B cell (primary cell): Measurements from ENCODE around the gene AFG1L. TPM values are rescaled to one million over a fixed set of nuclear protein-coding genes. Genes with fewer than 3 reads are reported as not detected.

Source experiments
- ATAC-seq: fragments of 200-7000 bp; cut with Tn5 transposase; one replicate; pipeline ENCODE4 v1.10.0; 2021; ENCODE audit warnings: low read depth, mild to moderate bottlenecking, moderate number of reproducible peaks, moderate library complexity
- CTCF ChIA-PET: fragments of 350-600 bp; sonication (Branson Sonifier 250); formaldehyde crosslinking; loops from one replicate; lab custom pipeline; 2021; ENCODE audit warnings: antibody characterized with exemption, inconsistent platforms; lab: Charles Lee
- POLR2A ChIA-PET: fragments of 350-600 bp; sonication (Branson Sonifier 250); formaldehyde crosslinking; loops from one replicate; lab custom pipeline; 2021; ENCODE audit warnings: antibody characterized with exemption; lab: Charles Lee
- DNase-seq: peaks from one replicate; pipeline ENCODE4 v3.0.0; 2013
- H2AFZ ChIP-seq: 2 replicates; pipeline ENCODE4 v1.6.1; 2012; ENCODE audit warnings: mild to moderate bottlenecking, low read depth, low read length; ENCODE audit not compliant: insufficient read depth, poor library complexity, severe bottlenecking
- H3K27ac ChIP-seq, 2 donors: 1 replicate in 1 of 2; 2 replicates in 1 of 2; pipeline ENCODE4 v1.5.1; 2012 to 2013; ENCODE audit warnings: low read length in 2 of 2, mild to moderate bottlenecking in 2 of 2, moderate library complexity in 1 of 2
- H3K27me3 ChIP-seq, 4 experiments: fragments of 200-600 bp in 1 of 4; sonication (generic) in 1 of 4; replicated peaks in 1 of 4; 1 replicate in 2 of 4; 2 replicates in 2 of 4; pipeline versions ENCODE4 v1.6.1 to v1.7.0; 2013 to 2016; ENCODE audit warnings: low read length in 3 of 4, mild to moderate bottlenecking in 2 of 4, mixed read lengths in 1 of 4, moderate library complexity in 1 of 4; ENCODE audit not compliant: insufficient read depth in 4 of 4, control insufficient read depth in 3 of 4; ENCODE audit errors: control extremely low read depth in 1 of 4
- H3K36me3 ChIP-seq, 2 experiments: replicated peaks in 1 of 2; 1 replicate in 1 of 2; 2 replicates in 1 of 2; pipeline versions ENCODE4 v1.6.1 to v1.7.1; 2013; ENCODE audit warnings: low read length in 1 of 2; ENCODE audit not compliant: insufficient read depth in 2 of 2, control insufficient read depth in 1 of 2; ENCODE audit errors: control extremely low read depth in 1 of 2, extremely low read depth in 1 of 2
- H3K4me1 ChIP-seq, 2 donors: fragments of 200-600 bp in 1 of 2; sonication (generic) in 1 of 2; 1 replicate in 1 of 2; 2 replicates in 1 of 2; pipeline versions ENCODE4 v1.5.1 to v1.6.1; 2013 to 2017; ENCODE audit warnings: low read length in 2 of 2; ENCODE audit not compliant: control insufficient read depth in 2 of 2, insufficient read depth in 2 of 2
- H3K4me2 ChIP-seq: replicated peaks from 2 replicates; pipeline ENCODE3; 2012; ENCODE audit warnings: mild to moderate bottlenecking, low read depth, low read length; ENCODE audit not compliant: poor library complexity, severe bottlenecking
- H3K4me3 ChIP-seq, 5 experiments: fragments of 200-600 bp in 1 of 5; sonication (generic) in 1 of 5; 1 replicate in 3 of 5; 2 replicates in 2 of 5; pipeline versions ENCODE4 v1.5.1 to v1.7.0; 2011 to 2016; ENCODE audit warnings: low read length in 4 of 5, mild to moderate bottlenecking in 4 of 5, low read depth in 2 of 5, control low read depth in 1 of 5, moderate library complexity in 1 of 5; ENCODE audit not compliant: insufficient read depth in 1 of 5; ENCODE audit errors: control extremely low read depth in 1 of 5, extremely low read depth in 1 of 5
- H3K79me2 ChIP-seq: fragments of 200-600 bp; sonication (generic); one replicate; pipeline ENCODE4 v1.6.0; 2016; ENCODE audit warnings: low read length; ENCODE audit not compliant: control insufficient read depth, insufficient read depth
- H3K9ac ChIP-seq: fragments of 200-600 bp; sonication (generic); 2 replicates; pipeline ENCODE4 v1.6.1; 2017; ENCODE audit warnings: mild to moderate bottlenecking, low read length, moderate library complexity
- H3K9me3 ChIP-seq, 3 donors: one replicate each; pipeline versions ENCODE4 v1.6.1 to v1.7.1; 2013; ENCODE audit warnings: low read length in 2 of 3; ENCODE audit not compliant: control insufficient read depth in 2 of 3, insufficient read depth in 1 of 3; ENCODE audit errors: control extremely low read depth in 1 of 3
- H4K20me1 ChIP-seq: 2 replicates; pipeline ENCODE4 v1.6.0; 2012; ENCODE audit warnings: mild to moderate bottlenecking, low read length; ENCODE audit not compliant: insufficient read depth, control insufficient read depth, poor library complexity, severe bottlenecking
- H3K27ac Mint-ChIP-seq: one replicate; pipeline ENCODE4 v1.8.0; 2021; ENCODE audit warnings: mixed read lengths
- H3K27me3 Mint-ChIP-seq: one replicate; pipeline ENCODE4 v1.8.0; 2021; ENCODE audit warnings: mixed read lengths
- H3K4me1 Mint-ChIP-seq: one replicate; pipeline ENCODE4 v1.8.0; 2021; ENCODE audit warnings: mixed read lengths
- H3K4me3 Mint-ChIP-seq: one replicate; pipeline ENCODE4 v1.8.0; 2021; ENCODE audit warnings: mixed read lengths
- H3K9me3 Mint-ChIP-seq: one replicate; pipeline ENCODE4 v1.8.0; 2022; ENCODE audit warnings: mixed read lengths; ENCODE audit not compliant: insufficient read depth
- EZH2 ChIP-seq: IDR thresholded peaks from 2 replicates; pipeline ENCODE4 v1.6.1; 2012; ENCODE audit warnings: borderline replicate concordance, low read depth, mild to moderate bottlenecking, moderate library complexity, low read length; ENCODE audit not compliant: insufficient read depth, poor library complexity, severe bottlenecking
- WGBS: methylation state at CpG from one replicate; pipeline ENCODE4 v1.1.5; 2013; ENCODE audit warnings: missing lambda C conversion rate; ENCODE audit not compliant: insufficient coverage; 5-methylcytosine and 5-hydroxymethylcytosine counted together
- intact Hi-C: fragments of 100-400 bp; cut with micrococcal nuclease; formaldehyde crosslinking; loops from one replicate; pipeline ENCODE4 v1.10.0; 2022
- polyA plus RNA-seq: library from polyadenylated mRNA; depleted of rRNA; stranded (reverse); fragments of >200 nt; gene quantifications from 2 replicates; pipeline ENCODE4 v1.2.3, GENCODE V29; 2012
- total RNA-seq, 2 donors: library from RNA; stranded (reverse); fragments of 120-200 nt in 1 of 2; gene quantifications; 1 replicate in 1 of 2; 2 replicates in 1 of 2; pipeline versions ENCODE4 v1.2.3 to v1.2.4, GENCODE V29; 2013 to 2022
- TF ChIP-seq, protein P1 (sequence below): fragments of 200-600 bp; IDR thresholded peaks from one replicate; pipeline ENCODE4 v1.8.0; 2022; ENCODE audit warnings: antibody characterized with exemption, mild to moderate bottlenecking

The AFG1L gene
- total and polyA plus RNA-seq, 2 donors (not counting 1 experiment from before 2014, with no cell fraction given): 1.8 to 14.2 TPM

GRCh38 chr6:108362455-108362854 is 67.6 kb downstream of the AFG1L start:
- POLR2A ChIA-PET: no interaction called here
- DNase-seq (no peak), ATAC-seq (no peak)
- no peak overlapping the region for H3K4me3 Mint-ChIP-seq
- H2AFZ ChIP-seq: no peak overlapping the region
- TF ChIP-seq, protein P1, sequence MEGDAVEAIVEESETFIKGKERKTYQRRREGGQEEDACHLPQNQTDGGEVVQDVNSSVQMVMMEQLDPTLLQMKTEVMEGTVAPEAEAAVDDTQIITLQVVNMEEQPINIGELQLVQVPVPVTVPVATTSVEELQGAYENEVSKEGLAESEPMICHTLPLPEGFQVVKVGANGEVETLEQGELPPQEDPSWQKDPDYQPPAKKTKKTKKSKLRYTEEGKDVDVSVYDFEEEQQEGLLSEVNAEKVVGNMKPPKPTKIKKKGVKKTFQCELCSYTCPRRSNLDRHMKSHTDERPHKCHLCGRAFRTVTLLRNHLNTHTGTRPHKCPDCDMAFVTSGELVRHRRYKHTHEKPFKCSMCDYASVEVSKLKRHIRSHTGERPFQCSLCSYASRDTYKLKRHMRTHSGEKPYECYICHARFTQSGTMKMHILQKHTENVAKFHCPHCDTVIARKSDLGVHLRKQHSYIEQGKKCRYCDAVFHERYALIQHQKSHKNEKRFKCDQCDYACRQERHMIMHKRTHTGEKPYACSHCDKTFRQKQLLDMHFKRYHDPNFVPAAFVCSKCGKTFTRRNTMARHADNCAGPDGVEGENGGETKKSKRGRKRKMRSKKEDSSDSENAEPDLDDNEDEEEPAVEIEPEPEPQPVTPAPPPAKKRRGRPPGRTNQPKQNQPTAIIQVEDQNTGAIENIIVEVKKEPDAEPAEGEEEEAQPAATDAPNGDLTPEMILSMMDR: no peak
- intact Hi-C loops: loop anchor here (5.0 to 10.0 kb wide), 3 partner anchors 52 to 248 kb away; no protein-coding TSS in a partner anchor
- H3K4me2 ChIP-seq: no peak overlapping the region
- H3K9ac ChIP-seq: no peak overlapping the region
- no peak overlapping the region for H3K27ac Mint-ChIP-seq
- H3K27me3 Mint-ChIP-seq: no peaks in the 10 kb centered on the region
- no peaks in the 10 kb centered on the region for H3K4me1 ChIP-seq
- H3K79me2 ChIP-seq: no peaks in the 10 kb centered on the region
- no peaks in the 10 kb centered on the region for H3K27me3 ChIP-seq
- WGBS: no CpG with 5 or more reads among the region's 1 CpG
- H3K36me3 ChIP-seq: no peaks in the 10 kb centered on the region
- no peaks in the 10 kb centered on the region for H3K9me3 Mint-ChIP-seq
- no peak overlapping the region for H3K4me3 ChIP-seq
- H3K4me1 Mint-ChIP-seq: peaks cover 10% of the 10 kb centered on the region
- CTCF ChIA-PET: interaction anchor here (1.0 to 1.4 kb wide), 3 partner anchors 111 to 131 kb away, joined by 3 to 8 read pairs (median 3); no protein-coding TSS in a partner anchor
- no peaks in the 10 kb centered on the region for H3K9me3 ChIP-seq
- no peak overlapping the region for H3K27ac ChIP-seq
- H4K20me1 ChIP-seq: no peaks in the 10 kb centered on the region

DNA sequence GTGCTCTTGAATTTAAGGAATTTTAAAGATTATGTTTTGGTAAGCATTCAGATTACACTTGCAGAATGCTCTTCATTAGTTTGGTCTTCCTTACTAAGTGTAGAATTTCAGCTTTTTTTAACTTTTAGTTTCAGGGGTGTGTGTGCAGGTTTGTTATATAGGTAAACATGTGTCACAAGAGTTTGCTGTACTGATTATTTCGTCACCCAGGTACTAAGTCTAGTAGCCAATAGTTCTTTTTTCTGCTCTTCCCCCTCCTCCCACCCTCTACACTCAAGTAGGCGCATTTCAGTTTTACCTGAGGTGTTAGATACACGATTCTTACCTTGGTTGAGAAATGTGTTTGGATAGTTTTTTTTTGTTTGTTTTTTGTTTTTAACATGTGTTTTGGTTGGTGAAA is 68.3 kb downstream of the AFG1L start:
- POLR2A ChIA-PET: no interaction called here
- no peak overlapping the region for H3K9ac ChIP-seq
- no peaks in the 10 kb centered on the region for H3K79me2 ChIP-seq
- H3K4me3 ChIP-seq: no peak overlapping the region
- no peak overlapping the region for H3K27ac Mint-ChIP-seq
- H3K27ac ChIP-seq: no peak overlapping the region
- H3K4me1 ChIP-seq: peaks cover 0 to under 1% of the 10 kb centered on the region in 2 donors
- TF ChIP-seq, protein P1: no peak
- no peak for TF ChIP-seq EZH2
- no peaks in the 10 kb centered on the region for H3K27me3 ChIP-seq
- ATAC-seq (no peak), DNase-seq (no peak)
- CTCF ChIA-PET: interaction anchor here (1.3 to 1.4 kb wide), 2 partner anchors 112 to 129 kb away, joined by 3 to 8 read pairs; no protein-coding TSS in a partner anchor
- no peaks in the 10 kb centered on the region for H3K36me3 ChIP-seq
- no peak overlapping the region for H2AFZ ChIP-seq
- H3K4me2 ChIP-seq: no peak overlapping the region
- intact Hi-C loops: loop anchor here (5.0 to 10.0 kb wide), 3 partner anchors 52 to 248 kb away; no protein-coding TSS in a partner anchor
- peaks cover 10% of the 10 kb centered on the region for H3K4me1 Mint-ChIP-seq
- H4K20me1 ChIP-seq: no peaks in the 10 kb centered on the region
- H3K4me3 Mint-ChIP-seq: no peak overlapping the region
- H3K27me3 Mint-ChIP-seq: no peaks in the 10 kb centered on the region
- H3K9me3 ChIP-seq: no peaks in the 10 kb centered on the region
- no CpG with 5 or more reads among the region's 3 CpGs for WGBS
- no peaks in the 10 kb centered on the region for H3K9me3 Mint-ChIP-seq
